H1 (cell line): ENCODE measurements around the gene NMU. TPM values are rescaled to one million over a fixed set of nuclear protein-coding genes. Genes with fewer than 3 reads are reported as not detected.

Source experiments
- ATF2 ChIP-seq: IDR thresholded peaks from 2 replicates; pipeline ENCODE4 v1.6.1; 2012; ENCODE audit warnings: low read length, inconsistent platforms
- BRCA1 ChIP-seq: IDR thresholded peaks from 2 replicates; pipeline ENCODE4 v1.6.1; 2012; ENCODE audit warnings: low read depth, low read length, improper control_type of control experiment
- CBX5 ChIP-seq: fragments of 300-800, 300-1000 bp; sonication (generic); IDR thresholded peaks from 2 replicates; pipeline ENCODE4 v1.7.1; 2016; ENCODE audit warnings: antibody characterized with exemption, low read length, low read depth
- CREB1 ChIP-seq: IDR thresholded peaks from 2 replicates; pipeline ENCODE4 v1.6.1; 2012; ENCODE audit warnings: inconsistent platforms
- EP300 ChIP-seq, 2 experiments: IDR thresholded peaks; 1 replicate in 1 of 2; 2 replicates in 1 of 2; pipeline ENCODE4 v1.6.1; 2011 to 2012; ENCODE audit warnings: low read depth in 2 of 2, low read length in 2 of 2, mild to moderate bottlenecking in 2 of 2, borderline replicate concordance in 1 of 2, inconsistent platforms in 1 of 2, moderate library complexity in 1 of 2
- HDAC2 ChIP-seq, 2 experiments: fragments of 300-600 bp in 1 of 2; sonication (generic) in 1 of 2; IDR thresholded peaks; 2 replicates each; pipeline ENCODE4 v1.6.1; 2011 to 2012; ENCODE audit warnings: low read depth in 2 of 2, low read length in 2 of 2, mild to moderate bottlenecking in 2 of 2, moderate library complexity in 2 of 2, borderline replicate concordance in 1 of 2, inconsistent platforms in 1 of 2
- POLR2A ChIP-seq, 2 experiments: IDR thresholded peaks; 1 replicate in 1 of 2; 2 replicates in 1 of 2; pipeline ENCODE4 v1.6.1; 2011; ENCODE audit warnings: low read depth in 2 of 2, low read length in 2 of 2, mild to moderate bottlenecking in 2 of 2; ENCODE audit errors: control extremely low read depth in 1 of 2
- SP1 ChIP-seq: IDR thresholded peaks from 2 replicates; pipeline ENCODE4 v1.6.1; 2011; ENCODE audit warnings: low read depth, low read length
- SUZ12 ChIP-seq: fragments of 200-600 bp; sonication (generic); IDR thresholded peaks from 2 replicates; pipeline ENCODE4 v1.6.1; 2012; ENCODE audit warnings: mild to moderate bottlenecking, inconsistent platforms, low read length, moderate library complexity, mixed read lengths
- polyA plus RNA-seq, 7 experiments: library from polyadenylated mRNA; depleted of rRNA in 3 of 7; stranded (reverse) in 5 of 7; unstranded in 2 of 7; fragments of >200 nt in 5 of 7; fragments of 200-250 nt in 2 of 7; gene quantifications; 1 replicate in 5 of 7; 2 replicates in 1 of 7; 4 replicates in 1 of 7; pipeline versions ENCODE4 v1.2.1 to v1.2.3, GENCODE V29; 2011 to 2013; ENCODE audit warnings: missing spikeins in 2 of 7, mixed read lengths in 2 of 7
- total RNA-seq: library from RNA; stranded (reverse); fragmentation: NEBNext Ultra II Directional; extraction: Animal tissue kit (Norgen Biotek cat#: 25700); gene quantifications from 2 replicates; pipeline ENCODE4 v1.2.1, GENCODE V29; 2021
- TF ChIP-seq, protein P1 (sequence below): fragments of 300-600 bp; sonication (generic); IDR thresholded peaks from 2 replicates; pipeline ENCODE4 v1.7.1; 2012; ENCODE audit warnings: low read length, moderate library complexity, mild to moderate bottlenecking, inconsistent platforms; ENCODE audit not compliant: insufficient replicate concordance

NMU gene
- total and polyA plus RNA-seq, 2 of the 8 experiments (the other 6 are each of a cell fraction or from before 2014, with no cell fraction given): 30.5 to 50.4 TPM

DNA sequence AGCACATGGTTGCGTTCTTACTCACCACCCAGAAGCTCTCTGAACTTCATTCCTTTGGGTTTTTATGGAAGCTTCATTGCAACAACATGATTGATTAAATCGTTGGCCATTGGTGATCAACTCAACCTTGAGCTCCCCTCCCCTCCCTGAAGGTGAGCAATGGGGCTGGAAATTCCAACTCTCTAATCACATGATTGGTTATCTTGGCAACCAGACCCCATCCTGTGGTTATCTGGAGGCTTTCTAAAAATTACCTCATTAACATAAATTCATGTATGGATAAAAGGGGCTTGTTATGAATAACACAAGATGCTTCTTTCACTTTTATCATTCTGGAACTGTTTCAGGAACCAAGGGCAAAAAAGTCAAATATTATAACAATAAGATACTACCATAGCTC lies 34.6 kb upstream of the NMU start (continued):
- TF ChIP-seq, protein P1, sequence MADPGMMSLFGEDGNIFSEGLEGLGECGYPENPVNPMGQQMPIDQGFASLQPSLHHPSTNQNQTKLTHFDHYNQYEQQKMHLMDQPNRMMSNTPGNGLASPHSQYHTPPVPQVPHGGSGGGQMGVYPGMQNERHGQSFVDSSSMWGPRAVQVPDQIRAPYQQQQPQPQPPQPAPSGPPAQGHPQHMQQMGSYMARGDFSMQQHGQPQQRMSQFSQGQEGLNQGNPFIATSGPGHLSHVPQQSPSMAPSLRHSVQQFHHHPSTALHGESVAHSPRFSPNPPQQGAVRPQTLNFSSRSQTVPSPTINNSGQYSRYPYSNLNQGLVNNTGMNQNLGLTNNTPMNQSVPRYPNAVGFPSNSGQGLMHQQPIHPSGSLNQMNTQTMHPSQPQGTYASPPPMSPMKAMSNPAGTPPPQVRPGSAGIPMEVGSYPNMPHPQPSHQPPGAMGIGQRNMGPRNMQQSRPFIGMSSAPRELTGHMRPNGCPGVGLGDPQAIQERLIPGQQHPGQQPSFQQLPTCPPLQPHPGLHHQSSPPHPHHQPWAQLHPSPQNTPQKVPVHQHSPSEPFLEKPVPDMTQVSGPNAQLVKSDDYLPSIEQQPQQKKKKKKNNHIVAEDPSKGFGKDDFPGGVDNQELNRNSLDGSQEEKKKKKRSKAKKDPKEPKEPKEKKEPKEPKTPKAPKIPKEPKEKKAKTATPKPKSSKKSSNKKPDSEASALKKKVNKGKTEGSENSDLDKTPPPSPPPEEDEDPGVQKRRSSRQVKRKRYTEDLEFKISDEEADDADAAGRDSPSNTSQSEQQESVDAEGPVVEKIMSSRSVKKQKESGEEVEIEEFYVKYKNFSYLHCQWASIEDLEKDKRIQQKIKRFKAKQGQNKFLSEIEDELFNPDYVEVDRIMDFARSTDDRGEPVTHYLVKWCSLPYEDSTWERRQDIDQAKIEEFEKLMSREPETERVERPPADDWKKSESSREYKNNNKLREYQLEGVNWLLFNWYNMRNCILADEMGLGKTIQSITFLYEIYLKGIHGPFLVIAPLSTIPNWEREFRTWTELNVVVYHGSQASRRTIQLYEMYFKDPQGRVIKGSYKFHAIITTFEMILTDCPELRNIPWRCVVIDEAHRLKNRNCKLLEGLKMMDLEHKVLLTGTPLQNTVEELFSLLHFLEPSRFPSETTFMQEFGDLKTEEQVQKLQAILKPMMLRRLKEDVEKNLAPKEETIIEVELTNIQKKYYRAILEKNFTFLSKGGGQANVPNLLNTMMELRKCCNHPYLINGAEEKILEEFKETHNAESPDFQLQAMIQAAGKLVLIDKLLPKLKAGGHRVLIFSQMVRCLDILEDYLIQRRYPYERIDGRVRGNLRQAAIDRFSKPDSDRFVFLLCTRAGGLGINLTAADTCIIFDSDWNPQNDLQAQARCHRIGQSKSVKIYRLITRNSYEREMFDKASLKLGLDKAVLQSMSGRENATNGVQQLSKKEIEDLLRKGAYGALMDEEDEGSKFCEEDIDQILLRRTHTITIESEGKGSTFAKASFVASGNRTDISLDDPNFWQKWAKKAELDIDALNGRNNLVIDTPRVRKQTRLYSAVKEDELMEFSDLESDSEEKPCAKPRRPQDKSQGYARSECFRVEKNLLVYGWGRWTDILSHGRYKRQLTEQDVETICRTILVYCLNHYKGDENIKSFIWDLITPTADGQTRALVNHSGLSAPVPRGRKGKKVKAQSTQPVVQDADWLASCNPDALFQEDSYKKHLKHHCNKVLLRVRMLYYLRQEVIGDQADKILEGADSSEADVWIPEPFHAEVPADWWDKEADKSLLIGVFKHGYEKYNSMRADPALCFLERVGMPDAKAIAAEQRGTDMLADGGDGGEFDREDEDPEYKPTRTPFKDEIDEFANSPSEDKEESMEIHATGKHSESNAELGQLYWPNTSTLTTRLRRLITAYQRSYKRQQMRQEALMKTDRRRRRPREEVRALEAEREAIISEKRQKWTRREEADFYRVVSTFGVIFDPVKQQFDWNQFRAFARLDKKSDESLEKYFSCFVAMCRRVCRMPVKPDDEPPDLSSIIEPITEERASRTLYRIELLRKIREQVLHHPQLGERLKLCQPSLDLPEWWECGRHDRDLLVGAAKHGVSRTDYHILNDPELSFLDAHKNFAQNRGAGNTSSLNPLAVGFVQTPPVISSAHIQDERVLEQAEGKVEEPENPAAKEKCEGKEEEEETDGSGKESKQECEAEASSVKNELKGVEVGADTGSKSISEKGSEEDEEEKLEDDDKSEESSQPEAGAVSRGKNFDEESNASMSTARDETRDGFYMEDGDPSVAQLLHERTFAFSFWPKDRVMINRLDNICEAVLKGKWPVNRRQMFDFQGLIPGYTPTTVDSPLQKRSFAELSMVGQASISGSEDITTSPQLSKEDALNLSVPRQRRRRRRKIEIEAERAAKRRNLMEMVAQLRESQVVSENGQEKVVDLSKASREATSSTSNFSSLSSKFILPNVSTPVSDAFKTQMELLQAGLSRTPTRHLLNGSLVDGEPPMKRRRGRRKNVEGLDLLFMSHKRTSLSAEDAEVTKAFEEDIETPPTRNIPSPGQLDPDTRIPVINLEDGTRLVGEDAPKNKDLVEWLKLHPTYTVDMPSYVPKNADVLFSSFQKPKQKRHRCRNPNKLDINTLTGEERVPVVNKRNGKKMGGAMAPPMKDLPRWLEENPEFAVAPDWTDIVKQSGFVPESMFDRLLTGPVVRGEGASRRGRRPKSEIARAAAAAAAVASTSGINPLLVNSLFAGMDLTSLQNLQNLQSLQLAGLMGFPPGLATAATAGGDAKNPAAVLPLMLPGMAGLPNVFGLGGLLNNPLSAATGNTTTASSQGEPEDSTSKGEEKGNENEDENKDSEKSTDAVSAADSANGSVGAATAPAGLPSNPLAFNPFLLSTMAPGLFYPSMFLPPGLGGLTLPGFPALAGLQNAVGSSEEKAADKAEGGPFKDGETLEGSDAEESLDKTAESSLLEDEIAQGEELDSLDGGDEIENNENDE: no peak
- TF ChIP-seq CBX5: no peak
- no peak for TF ChIP-seq BRCA1
- no peak for TF ChIP-seq CREB1
- no peak for TF ChIP-seq SP1
- no peak for TF ChIP-seq SUZ12
- no peak for TF ChIP-seq HDAC2 (IDR thresholded peaks at IDR 0.05; ENCODE audit: borderline replicate concordance in 1 of 2, low read depth in 2 of 2, low read length in 2 of 2)
- TF ChIP-seq EP300 (IDR thresholded peaks at IDR 0.05; ENCODE audit: borderline replicate concordance in 1 of 2, low read depth in 2 of 2, low read length in 2 of 2): no peak
- no peak for TF ChIP-seq POLR2A (IDR thresholded peaks at IDR 0.05; ENCODE audit: control extremely low read depth in 1 of 2, low read depth in 2 of 2, low read length in 2 of 2)
- TF ChIP-seq ATF2: no peak
